HG03565 (cell line): Measurements from ENCODE around the gene PSMB4.
"Not testable (repeated sequence)": the region's sequence is repeated elsewhere in the genome, so short reads cannot be mapped to it uniquely, and the experiment has no call there.

Experiments used
- ATAC-seq: cut with Tn5 transposase; IDR thresholded peaks from one replicate; pipeline ENCODE4 v1.9.1; 2021; ENCODE audit warnings: mild to moderate bottlenecking, moderate library complexity; ENCODE audit not compliant: unreplicated experiment

Gene PSMB4

GRCh38 chr1:151437396-151437795 lies 38.0 kb downstream of the PSMB4 start:
- not testable (repeated sequence) for ATAC-seq

- peak; percentile 69 for ATAC-seq
Measured at GRCh38 chr1:151443846-151444782, 44.7 kb downstream of the PSMB4 start.

- no peak for ATAC-seq
Measured at GRCh38 chr1:151444783-151445177, 45.4 kb downstream of the PSMB4 start.

- ATAC-seq = no peak
Measured at GRCh38 chr1:151447696-151448095, 48.3 kb downstream of the PSMB4 start.
